Adrenal gland (tissue), 5 donors: ENCODE results near the gene GAB4.

Experiments used
- CTCF ChIP-seq, 6 experiments: fragments of 450-650 bp in 4 of 6; fragments of 200-600 bp in 2 of 6; sonication (generic) in 1 of 6; IDR thresholded peaks; 1 replicate in 5 of 6; 2 replicates in 1 of 6; pipeline versions ENCODE4 v1.5.1 to v1.8.0; 2016 to 2021; ENCODE audit warnings: antibody characterized with exemption in 6 of 6, mild to moderate bottlenecking in 2 of 6, moderate library complexity in 1 of 6
- POLR2A ChIP-seq, 2 donors: fragments of 450-650 bp; IDR thresholded peaks; one replicate each; pipeline ENCODE4 v1.6.1; 2017; ENCODE audit warnings: antibody characterized with exemption in 2 of 2, mild to moderate bottlenecking in 2 of 2, moderate library complexity in 1 of 2
- donor health status: DM: no; HTN: no; CAD: no.

GRCh38 chr22:16975155-16975885, 32.7 kb downstream of the GAB4 start:
- no peak for TF ChIP-seq CTCF (IDR thresholded peaks at IDR 0.05)
- TF ChIP-seq POLR2A (IDR thresholded peaks at IDR 0.05): no peak
